MM.1S (cell line): Measurements from ENCODE around the gene BCL2L14.

Experiments
- DNase-seq: peaks from one replicate; pipeline ENCODE4 v3.0.0-alpha.2; 2015
- H2AFZ ChIP-seq: fragments of 300-600 bp; sonication (generic); 2 replicates; pipeline ENCODE4 v1.6.0; 2016; ENCODE audit warnings: antibody characterized with exemption, low read length
- H3F3A ChIP-seq: fragments of 300-600 bp; sonication (generic); 2 replicates; pipeline ENCODE4 v1.6.1; 2016; ENCODE audit warnings: mild to moderate bottlenecking, antibody characterized with exemption, low read length, moderate library complexity, mixed read lengths; ENCODE audit not compliant: insufficient read depth
- H3K27ac ChIP-seq: fragments of 300-600 bp; sonication (generic); 2 replicates; pipeline ENCODE4 v1.5.1; 2016; ENCODE audit warnings: mild to moderate bottlenecking, low read length
- H3K27me3 ChIP-seq: fragments of 300-600 bp; sonication (generic); replicated peaks from 2 replicates; pipeline ENCODE4 v1.6.0; 2016; ENCODE audit warnings: low read length; ENCODE audit not compliant: insufficient read depth
- H3K36me3 ChIP-seq: fragments of 300-600 bp; sonication (generic); replicated peaks from 2 replicates; pipeline ENCODE4 v1.6.1; 2016; ENCODE audit warnings: mild to moderate bottlenecking, low read length, mixed read lengths; ENCODE audit not compliant: insufficient read depth
- H3K4me1 ChIP-seq: fragments of 300-600 bp; sonication (generic); 2 replicates; pipeline ENCODE4 v1.6.1; 2016; ENCODE audit warnings: low read length, mixed read lengths
- H3K4me2 ChIP-seq: fragments of 300-600 bp; sonication (generic); 2 replicates; pipeline ENCODE4 v1.6.0; 2016; ENCODE audit warnings: low read depth, low read length
- H3K4me3 ChIP-seq: fragments of 300-600 bp; sonication (generic); 2 replicates; pipeline ENCODE4 v1.5.1; 2016; ENCODE audit warnings: low read length, mixed read lengths
- H3K79me2 ChIP-seq: fragments of 300-600 bp; sonication (generic); 2 replicates; pipeline ENCODE4 v1.6.1; 2016; ENCODE audit warnings: mixed run types, low read length, mixed read lengths
- H3K9ac ChIP-seq: fragments of 300-600 bp; sonication (generic); 2 replicates; pipeline ENCODE4 v1.6.1; 2016; ENCODE audit warnings: low read length, mixed read lengths
- H3K9me2 ChIP-seq: fragments of 300-600 bp; sonication (generic); replicated peaks from 2 replicates; pipeline ENCODE4 v1.6.1; 2016; ENCODE audit warnings: mild to moderate bottlenecking, low read length, mixed read lengths; ENCODE audit not compliant: insufficient read depth
- H3K9me3 ChIP-seq: fragments of 300-600 bp; sonication (generic); replicated peaks from 2 replicates; pipeline ENCODE4 v1.6.1; 2016; ENCODE audit warnings: mild to moderate bottlenecking, low read length, mixed read lengths; ENCODE audit not compliant: insufficient read depth
- H4K20me1 ChIP-seq: fragments of 300-600 bp; sonication (generic); 2 replicates; pipeline ENCODE4 v1.6.1; 2016; ENCODE audit warnings: mild to moderate bottlenecking, low read length, moderate library complexity, mixed read lengths; ENCODE audit not compliant: insufficient read depth
- EZH2 ChIP-seq: fragments of 300-600 bp; sonication (generic); optimal IDR thresholded peaks from 2 replicates; pipeline ENCODE3; 2017; ENCODE audit warnings: low read depth, mild to moderate bottlenecking, antibody characterized with exemption, low read length, mixed read lengths
- EZH2phosphoT487 ChIP-seq: fragments of 300-600 bp; sonication (generic); IDR thresholded peaks from 2 replicates; pipeline ENCODE4 v1.6.1; 2018; ENCODE audit warnings: antibody characterized with exemption, low read length
- TF ChIP-seq, protein P1 (sequence below): fragments of 300-600 bp; sonication (generic); IDR thresholded peaks from 2 replicates; pipeline ENCODE4 v1.5.1; 2016; ENCODE audit warnings: antibody characterized with exemption, low read length, mixed read lengths

BCL2L14 gene

DNA sequence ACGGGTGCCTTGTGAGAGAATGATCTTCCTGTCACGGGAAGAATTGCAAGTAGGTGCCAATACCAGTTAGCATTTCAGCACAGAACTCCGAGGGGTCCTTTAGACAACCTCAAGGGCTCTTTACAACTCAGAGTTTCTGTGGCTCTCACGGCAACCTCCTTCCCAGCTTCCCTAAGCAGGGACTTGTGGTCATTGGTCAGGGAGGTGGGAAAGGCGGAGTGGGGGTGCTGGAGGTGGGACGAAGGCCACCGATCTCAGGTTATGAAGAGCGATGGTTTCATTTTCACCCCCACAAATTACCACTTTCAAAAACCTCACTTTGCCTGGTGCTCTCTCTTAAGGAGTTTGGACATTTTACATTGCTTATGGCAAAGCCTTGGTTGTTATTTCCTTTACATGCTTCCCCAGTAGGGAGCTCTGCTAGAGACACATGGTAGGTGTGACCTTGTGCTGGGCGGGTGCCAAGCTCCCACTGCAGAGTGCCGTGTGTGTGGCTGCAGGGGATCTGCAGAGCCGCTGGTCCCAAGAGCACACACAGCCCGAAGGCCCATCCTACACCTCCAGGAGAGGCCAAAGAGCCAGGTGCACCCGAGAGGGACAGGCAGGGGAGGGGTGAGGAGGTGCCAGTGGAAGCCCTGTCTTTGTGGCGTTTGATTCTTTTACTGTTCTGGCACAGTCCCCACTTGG is 21.4 kb downstream of the BCL2L14 start:
- no peak overlapping the region for H3K27ac ChIP-seq
- TF ChIP-seq, protein P1, sequence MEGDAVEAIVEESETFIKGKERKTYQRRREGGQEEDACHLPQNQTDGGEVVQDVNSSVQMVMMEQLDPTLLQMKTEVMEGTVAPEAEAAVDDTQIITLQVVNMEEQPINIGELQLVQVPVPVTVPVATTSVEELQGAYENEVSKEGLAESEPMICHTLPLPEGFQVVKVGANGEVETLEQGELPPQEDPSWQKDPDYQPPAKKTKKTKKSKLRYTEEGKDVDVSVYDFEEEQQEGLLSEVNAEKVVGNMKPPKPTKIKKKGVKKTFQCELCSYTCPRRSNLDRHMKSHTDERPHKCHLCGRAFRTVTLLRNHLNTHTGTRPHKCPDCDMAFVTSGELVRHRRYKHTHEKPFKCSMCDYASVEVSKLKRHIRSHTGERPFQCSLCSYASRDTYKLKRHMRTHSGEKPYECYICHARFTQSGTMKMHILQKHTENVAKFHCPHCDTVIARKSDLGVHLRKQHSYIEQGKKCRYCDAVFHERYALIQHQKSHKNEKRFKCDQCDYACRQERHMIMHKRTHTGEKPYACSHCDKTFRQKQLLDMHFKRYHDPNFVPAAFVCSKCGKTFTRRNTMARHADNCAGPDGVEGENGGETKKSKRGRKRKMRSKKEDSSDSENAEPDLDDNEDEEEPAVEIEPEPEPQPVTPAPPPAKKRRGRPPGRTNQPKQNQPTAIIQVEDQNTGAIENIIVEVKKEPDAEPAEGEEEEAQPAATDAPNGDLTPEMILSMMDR, result no peak
- no peak for TF ChIP-seq EZH2phosphoT487
- TF ChIP-seq EZH2, result no peak
- no peaks in the 10 kb centered on the region for H3K27me3 ChIP-seq
- no peak overlapping the region for H3K9ac ChIP-seq
- no peaks in the 10 kb centered on the region for H3K9me2 ChIP-seq
- H4K20me1 ChIP-seq, result no peaks in the 10 kb centered on the region
- H3K36me3 ChIP-seq, result no peaks in the 10 kb centered on the region
- H3K4me1 ChIP-seq, result no peaks in the 10 kb centered on the region
- H3K79me2 ChIP-seq, result no peaks in the 10 kb centered on the region
- H3K9me3 ChIP-seq, result no peaks in the 10 kb centered on the region
- no peak overlapping the region for H3K4me3 ChIP-seq
- DNase-seq, result no peak
- H3F3A ChIP-seq, result no peaks in the 10 kb centered on the region
- no peak overlapping the region for H2AFZ ChIP-seq
- no peak overlapping the region for H3K4me2 ChIP-seq

DNA sequence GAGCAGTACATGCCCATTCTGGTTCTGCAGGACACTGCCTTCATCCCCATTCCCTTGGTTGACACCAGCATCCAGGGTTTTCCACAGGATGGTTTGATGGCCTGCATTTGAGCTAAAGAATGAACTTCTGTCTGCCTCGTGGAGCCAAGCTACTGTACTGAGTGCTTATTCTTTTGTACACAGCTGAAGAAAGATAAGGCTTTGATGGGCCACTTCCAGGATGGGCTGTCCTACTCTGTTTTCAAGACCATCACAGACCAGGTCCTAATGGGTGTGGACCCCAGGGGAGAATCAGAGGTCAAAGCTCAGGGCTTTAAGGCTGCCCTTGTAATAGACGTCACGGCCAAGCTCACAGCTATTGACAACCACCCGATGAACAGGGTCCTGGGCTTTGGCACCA is 23.7 kb downstream of the BCL2L14 start:
- no peak overlapping the region for H3K27ac ChIP-seq
- no peak overlapping the region for H3K4me2 ChIP-seq
- no peaks in the 10 kb centered on the region for H3K79me2 ChIP-seq
- no peak overlapping the region for H3K9ac ChIP-seq
- no peaks in the 10 kb centered on the region for H3K27me3 ChIP-seq
- TF ChIP-seq EZH2phosphoT487, result no peak
- no peak for TF ChIP-seq EZH2
- TF ChIP-seq, protein P1, result no peak
- DNase-seq, result no peak
- no peaks in the 10 kb centered on the region for H3K9me3 ChIP-seq
- no peaks in the 10 kb centered on the region for H3K36me3 ChIP-seq
- H3F3A ChIP-seq, result no peaks in the 10 kb centered on the region
- H3K4me1 ChIP-seq, result peaks cover 3% of the 10 kb centered on the region; the same call in 1 of the 2 replicates
- H2AFZ ChIP-seq, result no peak overlapping the region
- no peaks in the 10 kb centered on the region for H3K9me2 ChIP-seq
- no peaks in the 10 kb centered on the region for H4K20me1 ChIP-seq
- H3K4me3 ChIP-seq, result no peak overlapping the region

DNA sequence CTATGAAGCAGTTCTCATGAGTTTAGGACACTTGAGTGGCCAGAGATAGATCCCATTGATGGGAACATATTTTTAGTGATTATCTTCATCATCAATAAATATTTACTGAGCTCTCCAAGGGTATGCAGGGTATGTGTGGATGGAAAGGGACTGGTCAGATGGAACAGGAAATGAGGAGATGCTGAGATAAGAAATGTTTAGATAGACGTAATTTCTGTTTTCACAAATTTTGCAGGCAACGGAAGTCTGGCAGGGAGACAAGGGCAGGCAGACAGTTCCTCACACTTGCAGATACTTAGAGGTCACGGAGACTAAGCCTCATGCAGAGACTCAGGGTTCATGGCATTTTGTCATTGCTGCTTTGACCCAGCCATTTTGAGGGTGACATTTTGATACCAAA is 24.3 kb downstream of the BCL2L14 start:
- Histone ChIP-seq H3K4me2 (no peak overlapping the region), H3K27me3 (no peaks in the 10 kb centered on the region), H4K20me1 (no peaks in the 10 kb centered on the region), H3K9me2 (no peaks in the 10 kb centered on the region), H3K4me3 (no peak overlapping the region), H2AFZ (no peak overlapping the region), H3K27ac (no peak overlapping the region), H3K9ac (no peak overlapping the region), H3K36me3 (no peaks in the 10 kb centered on the region), H3K9me3 (no peaks in the 10 kb centered on the region), H3K79me2 (no peaks in the 10 kb centered on the region), H3F3A (no peaks in the 10 kb centered on the region), H3K4me1 (peaks cover 3% of the 10 kb centered on the region; the same call in 1 of the 2 replicates)
- no peak for TF ChIP-seq EZH2phosphoT487
- no peak for DNase-seq

DNA sequence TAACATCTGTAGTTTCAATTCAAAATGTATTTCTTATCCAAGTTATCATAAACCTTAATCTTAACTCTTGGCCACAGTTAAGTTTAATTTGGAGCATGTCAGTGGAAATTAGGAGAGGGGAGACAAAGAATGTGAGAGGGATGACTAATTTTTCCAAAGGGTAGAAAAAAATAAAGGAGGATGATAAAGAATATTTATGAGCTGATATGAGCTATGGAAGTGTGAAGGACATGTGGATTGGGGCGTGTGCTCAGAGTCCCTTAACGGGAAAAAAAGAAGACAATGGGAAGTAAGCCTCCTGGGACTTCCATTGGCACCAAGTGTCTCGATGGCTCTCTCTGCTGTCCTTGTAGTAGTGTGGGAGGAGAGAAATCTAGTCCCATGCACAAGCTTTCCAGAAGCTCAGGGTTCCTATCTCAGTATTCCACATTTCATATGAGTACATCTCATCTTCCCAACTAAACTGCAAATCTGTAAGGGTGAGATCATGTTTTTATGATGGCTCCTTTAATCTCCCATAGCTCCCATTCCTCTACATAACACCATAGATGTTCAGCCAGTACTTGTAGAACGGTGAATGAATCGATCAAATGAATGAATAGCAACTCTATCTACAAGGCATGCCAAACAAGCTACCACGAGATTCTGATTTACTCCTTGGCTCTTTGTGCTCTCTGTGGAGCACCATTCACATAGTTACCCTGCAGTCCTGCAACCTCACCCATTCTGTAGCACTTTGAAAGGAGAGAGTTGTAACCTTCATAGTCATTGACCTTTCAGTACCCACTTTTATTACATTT is 27.4 kb downstream of the BCL2L14 start:
- no peak for TF ChIP-seq EZH2
- no peak for TF ChIP-seq EZH2phosphoT487
- TF ChIP-seq, protein P1, result no peak
- Histone ChIP-seq H3K27me3 (no peaks in the 10 kb centered on the region), H3K4me3 (no peak overlapping the region), H3K9me3 (no peaks in the 10 kb centered on the region), H3K9me2 (no peaks in the 10 kb centered on the region), H3K79me2 (no peaks in the 10 kb centered on the region), H3K4me1 (peaks cover 3% of the 10 kb centered on the region; the same call in 1 of the 2 replicates), H4K20me1 (no peaks in the 10 kb centered on the region), H3F3A (no peaks in the 10 kb centered on the region), H3K27ac (no peak overlapping the region), H3K4me2 (no peak overlapping the region), H2AFZ (no peak overlapping the region), H3K9ac (no peak overlapping the region), H3K36me3 (no peaks in the 10 kb centered on the region)
- DNase-seq, result no peak
